ENCODE measurements around the gene TSPAN2. TPM values are rescaled to one million over a fixed set of nuclear protein-coding genes. Genes with fewer than 3 reads are reported as not detected.

Gene TSPAN2
- total and polyA plus RNA-seq, 4 donors: 0.13 to 1.5 (median 0.30) TPM

DNA sequence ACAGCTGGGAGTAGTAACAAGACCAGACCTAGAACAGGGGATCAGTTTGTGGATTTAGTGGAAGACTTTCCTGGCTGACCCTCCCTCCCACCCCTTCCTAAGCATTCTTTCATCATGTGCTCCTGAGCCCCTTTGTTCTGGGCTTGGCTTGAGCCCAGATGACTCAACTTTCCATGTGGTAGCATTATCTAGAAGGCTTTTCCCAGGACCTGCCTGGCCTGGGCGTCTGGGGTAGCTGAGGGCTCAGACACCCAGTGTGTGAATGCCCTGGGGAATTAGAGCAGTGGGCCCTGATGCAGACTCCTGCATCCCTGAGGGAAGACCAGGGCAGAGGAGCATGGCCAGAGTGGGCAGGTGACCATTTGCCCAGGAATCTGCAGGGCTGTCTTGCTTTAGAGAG, 44.1 kb upstream of the TSPAN2 start:
- H3K9me3 ChIP-seq (ENCODE audit: control insufficient read depth in 4 of 4, low read length in 3 of 4): no peaks in the 10 kb centered on the region
- H3K4me3 ChIP-seq (ENCODE audit: low read depth in 1 of 3, low read length in 3 of 3): no peak overlapping the region
- TF ChIP-seq, protein P1, sequence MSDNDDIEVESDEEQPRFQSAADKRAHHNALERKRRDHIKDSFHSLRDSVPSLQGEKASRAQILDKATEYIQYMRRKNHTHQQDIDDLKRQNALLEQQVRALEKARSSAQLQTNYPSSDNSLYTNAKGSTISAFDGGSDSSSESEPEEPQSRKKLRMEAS (IDR thresholded peaks at IDR 0.05): no peak
- no peak for TF ChIP-seq HNF4G (IDR thresholded peaks at IDR 0.05)
- TF ChIP-seq EGR1 (IDR thresholded peaks at IDR 0.05; ENCODE audit: low read depth in 2 of 2): no peak
- TF ChIP-seq REST (IDR thresholded peaks at IDR 0.05): no peak
- TF ChIP-seq, protein P2, sequence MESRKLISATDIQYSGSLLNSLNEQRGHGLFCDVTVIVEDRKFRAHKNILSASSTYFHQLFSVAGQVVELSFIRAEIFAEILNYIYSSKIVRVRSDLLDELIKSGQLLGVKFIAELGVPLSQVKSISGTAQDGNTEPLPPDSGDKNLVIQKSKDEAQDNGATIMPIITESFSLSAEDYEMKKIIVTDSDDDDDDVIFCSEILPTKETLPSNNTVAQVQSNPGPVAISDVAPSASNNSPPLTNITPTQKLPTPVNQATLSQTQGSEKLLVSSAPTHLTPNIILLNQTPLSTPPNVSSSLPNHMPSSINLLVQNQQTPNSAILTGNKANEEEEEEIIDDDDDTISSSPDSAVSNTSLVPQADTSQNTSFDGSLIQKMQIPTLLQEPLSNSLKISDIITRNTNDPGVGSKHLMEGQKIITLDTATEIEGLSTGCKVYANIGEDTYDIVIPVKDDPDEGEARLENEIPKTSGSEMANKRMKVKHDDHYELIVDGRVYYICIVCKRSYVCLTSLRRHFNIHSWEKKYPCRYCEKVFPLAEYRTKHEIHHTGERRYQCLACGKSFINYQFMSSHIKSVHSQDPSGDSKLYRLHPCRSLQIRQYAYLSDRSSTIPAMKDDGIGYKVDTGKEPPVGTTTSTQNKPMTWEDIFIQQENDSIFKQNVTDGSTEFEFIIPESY (IDR thresholded peaks at IDR 0.05): no peak
- TF ChIP-seq JUND (IDR thresholded peaks at IDR 0.05): no peak
- TF ChIP-seq, protein P3, sequence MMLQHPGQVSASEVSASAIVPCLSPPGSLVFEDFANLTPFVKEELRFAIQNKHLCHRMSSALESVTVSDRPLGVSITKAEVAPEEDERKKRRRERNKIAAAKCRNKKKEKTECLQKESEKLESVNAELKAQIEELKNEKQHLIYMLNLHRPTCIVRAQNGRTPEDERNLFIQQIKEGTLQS (IDR thresholded peaks at IDR 0.05): no peak
- TF ChIP-seq YY1 (IDR thresholded peaks at IDR 0.05): no peak
- no peak for TF ChIP-seq GABPA (IDR thresholded peaks at IDR 0.05 in 1 of 2, conservative IDR thresholded peaks at IDR 0.05 in 1 of 2)
- TF ChIP-seq FOXA1 (IDR thresholded peaks at IDR 0.05): no peak
- TF ChIP-seq SP1 (IDR thresholded peaks at IDR 0.05): no peak
- TF ChIP-seq RAD21 (IDR thresholded peaks at IDR 0.05): no peak
- H3K9ac ChIP-seq (ENCODE audit: low read depth in 1 of 2, low read length in 2 of 2): no peak overlapping the region
- no peaks in the 10 kb centered on the region for H3K4me1 ChIP-seq (ENCODE audit: control insufficient read depth in 4 of 4, insufficient read depth in 4 of 4, low read length in 3 of 4)
- H3K27ac ChIP-seq (ENCODE audit: low read depth in 1 of 2, low read length in 2 of 2): no peak overlapping the region
- peaks cover 0 to 4% (median 0%) of the 10 kb centered on the region in 4 donors for H3K27me3 ChIP-seq (ENCODE audit: control insufficient read depth in 4 of 4, insufficient read depth in 4 of 4, low read length in 3 of 4)
- H3K36me3 ChIP-seq (ENCODE audit: control insufficient read depth in 4 of 4, insufficient read depth in 3 of 4, low read depth in 1 of 4, low read length in 3 of 4): no peaks in the 10 kb centered on the region
- 74% methylated on average over 1 of the region's 1 CpG for WGBS
- DNase-seq (ENCODE audit: low spot score): no peak

DNA sequence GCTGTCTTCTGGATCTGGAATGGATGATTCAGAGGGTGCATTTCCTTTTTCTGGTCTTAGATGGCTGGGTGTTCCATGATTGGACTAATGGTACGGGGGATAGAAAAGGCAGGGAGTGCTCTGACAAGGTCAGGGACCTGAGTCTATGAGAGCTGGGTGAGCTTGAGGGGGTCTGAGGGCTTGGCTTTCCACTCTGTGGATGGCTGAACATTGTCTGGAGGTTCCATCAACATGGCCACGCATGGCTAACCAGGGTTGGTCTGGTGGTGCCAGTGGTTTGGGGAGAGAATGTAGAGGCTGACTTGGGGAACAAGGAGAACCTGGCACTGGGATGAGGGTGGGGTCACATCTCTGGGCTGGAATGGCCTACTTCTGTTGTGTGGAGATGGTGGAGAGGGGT, 41.5 kb upstream of the TSPAN2 start:
- H3K36me3 ChIP-seq (ENCODE audit: control insufficient read depth in 4 of 4, insufficient read depth in 3 of 4, low read depth in 1 of 4, low read length in 3 of 4): no peaks in the 10 kb centered on the region
- no peak for DNase-seq (ENCODE audit: low spot score)
- TF ChIP-seq EGR1 (IDR thresholded peaks at IDR 0.05; ENCODE audit: low read depth in 2 of 2) (no peak), HNF4G (IDR thresholded peaks at IDR 0.05) (no peak), JUND (IDR thresholded peaks at IDR 0.05) (no peak), NR2F2 (IDR thresholded peaks at IDR 0.05) (no peak), TAF1 (conservative IDR thresholded peaks at IDR 0.05) (no peak), REST (IDR thresholded peaks at IDR 0.05) (no peak), RXRA (IDR thresholded peaks at IDR 0.05) (no peak), FOXA1 (IDR thresholded peaks at IDR 0.05) (no peak), HNF4A (conservative IDR thresholded peaks at IDR 0.05) (no peak), YY1 (IDR thresholded peaks at IDR 0.05) (no peak), RAD21 (IDR thresholded peaks at IDR 0.05) (no peak), SP1 (IDR thresholded peaks at IDR 0.05) (no peak)
- TF ChIP-seq, protein P1 (IDR thresholded peaks at IDR 0.05): no peak
- TF ChIP-seq, protein P2 (IDR thresholded peaks at IDR 0.05): no peak
- no peak overlapping the region for H3K9ac ChIP-seq (ENCODE audit: low read depth in 1 of 2, low read length in 2 of 2)
- no peaks in the 10 kb centered on the region for H3K9me3 ChIP-seq (ENCODE audit: control insufficient read depth in 4 of 4, low read length in 3 of 4)
- WGBS: 91% methylated on average over 2 of the region's 2 CpGs
- peaks cover 0 to 4% (median 0%) of the 10 kb centered on the region in 4 donors for H3K27me3 ChIP-seq (ENCODE audit: control insufficient read depth in 4 of 4, insufficient read depth in 4 of 4, low read length in 3 of 4)
- H3K4me3 ChIP-seq (ENCODE audit: low read depth in 1 of 3, low read length in 3 of 3): no peak overlapping the region
- H3K27ac ChIP-seq (ENCODE audit: low read depth in 1 of 2, low read length in 2 of 2): no peak overlapping the region
- H3K4me1 ChIP-seq (ENCODE audit: control insufficient read depth in 4 of 4, insufficient read depth in 4 of 4, low read length in 3 of 4): no peaks in the 10 kb centered on the region

Measured in liver (tissue), 9 donors.